Activated CD8-positive, alpha-beta memory T cell treated with anti-CD3 and anti-CD28 coated beads for 24 hours (primary cell): Measurements from ENCODE around the gene GOLPH3L.
"Not testable (repeated sequence)": the region's sequence is repeated elsewhere in the genome, so short reads cannot be mapped to it uniquely, and the experiment has no call there.

Experiments
- DNase-seq: peaks from one replicate; pipeline ENCODE4 v3.0.0-alpha.2; 2020

GOLPH3L gene

GRCh38 chr1:150696995-150697927 lies at the start of gene GOLPH3L:
GOLPH3L (minus strand) TSS chr1:150697154; CDS start chr1:150694838, 2,316 bp downstream.
- peak; percentile 88 for DNase-seq

- DNase-seq: no peak
These were observed 33.3 kb upstream of the GOLPH3L start for GRCh38 chr1:150730130-150730721.

- no peak for DNase-seq
These were observed 27.4 kb upstream of the GOLPH3L start for GRCh38 chr1:150724336-150724735.

- no peak for DNase-seq
These were observed 23.7 kb upstream of the GOLPH3L start, which contains the start of gene HORMAD1 for GRCh38 chr1:150720703-150721102. HORMAD1 (minus strand) TSS chr1:150720895; CDS start chr1:150719505, 1,390 bp downstream.

- DNase-seq: no peak
These were observed 23.1 kb upstream of the GOLPH3L start for GRCh38 chr1:150720098-150720497.

DNA sequence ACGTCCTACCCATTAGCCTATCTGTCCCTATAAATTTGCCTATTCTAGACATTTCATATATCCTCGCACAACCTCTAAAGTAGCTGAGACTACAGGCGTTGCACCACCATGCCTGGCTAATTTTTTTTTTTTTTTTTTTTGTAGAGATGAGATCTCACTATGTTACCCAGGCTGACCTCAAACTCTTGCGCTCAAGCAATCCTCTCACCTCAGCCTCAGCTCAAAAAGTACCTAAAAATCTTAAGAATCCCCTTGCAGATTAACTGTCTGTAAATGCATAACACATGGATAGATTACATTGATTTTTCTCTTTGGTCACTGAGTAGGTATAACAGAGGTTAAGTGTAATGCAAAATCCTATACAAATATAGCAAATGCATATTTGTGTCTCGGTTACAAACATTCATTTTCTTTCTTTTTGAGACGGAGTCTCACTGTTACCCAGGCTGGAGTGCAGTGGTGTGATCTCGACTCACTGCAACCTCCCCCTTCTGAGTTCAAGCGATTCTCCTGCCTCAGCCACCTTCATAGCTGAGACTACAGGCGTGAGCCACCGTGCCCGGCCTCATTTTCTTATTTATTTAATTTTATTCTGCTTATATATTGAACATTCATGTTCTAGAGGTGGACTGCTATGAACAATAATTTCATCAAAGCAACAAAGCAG lies 21.4 kb upstream of the GOLPH3L start:
- no peak for DNase-seq

DNA sequence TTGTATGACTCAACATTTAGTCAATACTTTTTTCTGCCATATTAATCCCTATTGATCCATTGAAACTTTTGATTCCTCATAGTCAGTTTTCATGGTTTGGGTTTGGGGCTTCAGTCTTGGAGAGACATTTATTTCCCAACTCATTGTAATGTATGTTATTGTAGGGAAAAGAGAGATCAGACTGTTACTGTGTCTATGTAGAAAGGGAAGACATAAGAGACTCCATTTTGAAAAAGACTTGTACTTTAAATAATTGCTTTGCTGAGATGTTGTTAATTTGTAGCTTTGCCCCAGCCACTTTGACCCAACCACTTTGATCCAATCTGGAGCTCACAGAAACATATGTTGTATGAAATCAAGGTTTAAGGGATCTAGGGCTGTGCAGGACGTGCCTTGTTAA lies 12.1 kb upstream of the GOLPH3L start:
- DNase-seq: not testable (repeated sequence)

- no peak for DNase-seq
These were observed 11.6 kb upstream of the GOLPH3L start for GRCh38 chr1:150708595-150708994.

DNA sequence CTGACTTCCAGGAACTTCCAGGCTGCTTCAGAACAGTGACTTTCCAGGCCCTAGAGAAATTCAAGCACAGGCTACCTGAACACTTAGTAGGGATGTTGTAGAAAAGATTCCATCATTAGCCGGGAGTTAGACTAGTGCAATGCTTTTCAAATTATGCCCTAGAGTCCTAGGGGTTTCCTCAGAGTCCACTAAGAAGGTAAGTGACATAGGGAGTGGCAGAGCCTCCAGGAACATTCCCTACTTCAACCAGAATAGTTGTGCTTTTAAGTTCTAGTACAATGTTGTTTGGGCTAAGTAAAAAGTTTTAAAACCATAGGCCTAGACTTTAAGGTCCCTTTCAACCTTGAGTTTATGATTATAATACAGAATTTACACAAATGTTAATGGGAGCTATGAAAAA lies 9.1 kb upstream of the GOLPH3L start:
- DNase-seq: no peak

- DNase-seq: no peak
These were observed 6.5 kb upstream of the GOLPH3L start for GRCh38 chr1:150703427-150703826.

- DNase-seq: no peak
These were observed 364 bp downstream of the GOLPH3L start for GRCh38 chr1:150696590-150696989.

- no peak for DNase-seq
These were observed 792 bp downstream of the GOLPH3L start for GRCh38 chr1:150696162-150696561.

- DNase-seq: no peak
These were observed 1.4 kb downstream of the GOLPH3L start for GRCh38 chr1:150695561-150695960.

DNA sequence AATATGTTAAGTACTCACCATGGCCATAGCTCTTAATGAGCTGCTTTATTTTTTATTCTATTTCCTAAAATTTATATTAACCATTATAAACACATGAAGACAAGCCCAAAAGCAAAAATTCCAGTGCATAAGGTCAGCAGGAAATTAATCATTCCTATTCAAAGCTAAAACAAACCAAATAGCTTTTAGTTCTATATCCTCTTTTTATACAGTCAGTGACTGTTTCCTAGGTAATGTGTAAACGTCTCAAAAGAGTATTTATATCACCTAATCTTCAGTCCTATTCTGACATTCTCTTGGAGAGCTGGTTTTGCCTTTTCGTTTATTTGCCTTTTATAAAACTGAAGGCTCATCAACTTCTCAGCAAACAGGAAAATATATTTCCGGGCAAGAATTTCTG lies 4.2 kb downstream of the GOLPH3L start:
- no peak for DNase-seq

DNA sequence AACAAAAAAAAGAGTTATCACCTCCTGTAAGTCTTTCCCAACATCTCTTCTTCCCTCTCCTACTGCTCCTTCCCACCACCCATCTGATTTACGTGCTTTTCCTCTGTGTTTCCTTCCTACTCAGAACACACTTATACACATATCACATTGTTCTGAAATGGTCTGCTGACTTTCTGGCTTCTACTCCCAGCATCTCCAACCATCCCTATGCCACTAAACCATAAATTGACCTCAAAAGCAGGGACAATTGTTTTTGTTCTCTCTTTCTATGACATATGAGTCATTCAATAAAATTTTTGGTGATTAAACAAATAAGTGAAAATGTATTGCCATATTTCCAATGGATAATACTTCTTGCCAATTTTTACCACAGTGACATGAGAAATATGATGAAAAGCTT lies 8.2 kb downstream of the GOLPH3L start:
- no peak for DNase-seq

GRCh38 chr1:150686275-150686674 lies 10.7 kb downstream of the GOLPH3L start:
- DNase-seq: no peak

GRCh38 chr1:150683914-150684313 lies 13.0 kb downstream of the GOLPH3L start:
- no peak for DNase-seq

GRCh38 chr1:150678988-150679387 lies 18.0 kb downstream of the GOLPH3L start:
- DNase-seq: no peak

DNA sequence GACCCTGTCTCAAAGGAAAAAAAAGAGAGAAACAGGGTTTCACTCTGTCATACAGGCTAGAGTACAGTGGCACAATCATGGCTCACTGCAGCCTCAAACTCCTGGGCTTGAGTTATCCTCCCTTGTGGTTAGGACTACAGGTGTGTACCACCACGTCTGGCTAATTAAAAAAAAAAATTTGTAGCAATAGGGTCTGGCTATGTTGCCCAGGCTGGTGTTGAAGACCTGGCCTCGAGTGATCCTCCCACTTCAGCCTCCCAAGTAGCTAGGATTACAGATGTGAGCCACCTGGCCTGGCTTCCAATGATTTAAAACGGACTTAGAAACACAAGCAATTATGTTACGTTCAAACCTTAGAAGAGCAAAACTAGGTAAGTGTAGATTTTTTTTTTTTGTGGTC lies 22.1 kb downstream of the GOLPH3L start:
- no peak for DNase-seq

- DNase-seq: no peak
These were observed 33.6 kb downstream of the GOLPH3L start for GRCh38 chr1:150663321-150663720.

DNA sequence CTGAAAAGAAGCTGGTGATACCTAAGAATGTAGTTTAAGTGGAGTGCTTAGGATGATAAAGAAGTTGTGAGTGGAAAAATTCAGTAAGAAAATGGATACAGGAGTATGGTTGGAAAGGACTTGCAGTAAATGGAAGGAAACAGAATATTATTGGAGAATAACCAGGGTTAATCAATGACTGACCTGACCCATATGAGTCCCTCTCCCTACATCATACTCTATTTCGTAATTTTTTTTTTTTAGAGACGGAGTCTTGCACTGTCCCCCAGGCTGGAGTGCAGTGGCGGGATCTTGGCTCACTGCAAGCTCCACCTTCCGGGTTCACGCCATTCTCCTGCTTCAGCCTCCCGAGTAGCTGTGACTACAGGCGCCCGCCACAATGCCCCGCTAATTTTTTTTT lies 34.1 kb downstream of the GOLPH3L start:
- DNase-seq: no peak

DNA sequence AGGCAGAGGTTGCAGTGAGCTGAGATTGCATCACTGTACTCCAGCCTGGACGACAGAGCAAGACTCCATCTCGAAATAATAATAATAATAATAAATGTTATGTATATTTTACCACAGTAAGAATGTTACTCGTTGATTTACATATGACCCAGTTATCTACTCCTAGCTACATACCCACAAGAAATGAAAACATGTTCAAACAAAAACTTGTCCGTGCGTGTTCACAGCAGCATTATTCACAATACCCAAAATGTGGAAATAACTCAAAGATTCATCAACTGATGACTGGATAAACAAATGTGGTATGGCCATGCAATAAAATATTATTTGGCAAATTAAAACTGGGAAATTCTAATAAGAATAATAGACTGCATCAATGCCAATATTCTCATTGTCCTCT lies 35.8 kb downstream of the GOLPH3L start:
- no peak for DNase-seq

DNA sequence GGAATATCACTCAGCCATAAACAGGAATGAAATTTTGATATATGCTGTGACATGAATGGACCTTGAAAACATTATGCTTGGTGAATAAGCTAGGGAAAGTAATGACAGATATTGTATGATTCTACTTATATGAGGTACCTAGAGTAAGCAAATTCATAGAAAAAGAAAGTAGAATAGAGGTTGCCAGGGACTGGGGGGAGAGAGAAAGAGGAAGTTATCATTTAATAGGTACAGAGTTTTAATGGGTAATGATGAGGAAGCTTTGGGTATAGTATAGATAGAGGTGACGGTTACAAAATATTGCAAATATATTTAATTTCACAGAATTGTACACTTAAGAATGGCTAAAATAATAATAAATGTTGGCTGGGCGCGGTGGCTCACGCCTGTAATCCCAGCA lies 36.4 kb downstream of the GOLPH3L start:
- DNase-seq: no peak

DNA sequence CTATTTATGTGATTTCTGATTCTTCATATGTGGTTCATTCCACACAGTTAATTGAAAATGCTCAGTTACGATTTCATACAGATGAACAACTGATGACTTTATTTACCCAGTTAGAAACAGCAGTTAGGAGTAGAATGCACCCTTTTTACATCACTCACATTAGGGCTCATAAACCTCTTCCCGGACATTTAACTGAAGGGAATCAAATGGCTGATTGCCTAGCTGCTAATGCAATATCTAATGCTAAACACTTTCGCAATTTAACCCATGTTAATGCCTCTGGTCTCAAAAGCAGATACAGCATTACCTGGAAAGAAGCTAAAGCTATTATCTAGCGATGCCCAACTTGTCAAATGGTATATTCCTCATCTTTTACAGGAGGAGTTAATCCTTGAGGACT lies 39.9 kb downstream of the GOLPH3L start:
- not testable (repeated sequence) for DNase-seq
